Dermis microvascular lymphatic vessel endothelial cell (primary cell): ENCODE measurements around the gene CDCA7. TPM values are rescaled to one million over a fixed set of nuclear protein-coding genes. Genes with fewer than 3 reads are reported as not detected.
"Not testable (repeated sequence)": the region's sequence is repeated elsewhere in the genome, so short reads cannot be mapped to it uniquely, and the experiment has no call there.

Source experiments
- DNase-seq, 2 donors: peaks; one replicate each; pipeline versions ENCODE4 v3.0.0 to v3.0.0-alpha.2; 2010; ENCODE audit warnings: low read depth in 2 of 2
- total RNA-seq: library from RNA; depleted of rRNA; stranded (reverse); fragments of >200 nt; gene quantifications from 2 replicates; pipeline ENCODE4 v1.2.1, GENCODE V29; 2014

Gene CDCA7
- total RNA-seq, 1 donor from 2014 or later, result 6.4 TPM

GRCh38 chr2:173402405-173402974 is 47.8 kb downstream of the CDCA7 start:
- DNase-seq, result peak; percentile 70 to 79

GRCh38 chr2:173404841-173405750 is 50.4 kb downstream of the CDCA7 start:
- DNase-seq, result no peak

GRCh38 chr2:173407176-173407575 is 52.5 kb downstream of the CDCA7 start:
- DNase-seq, result no peak

GRCh38 chr2:173407646-173408045 is 53.0 kb downstream of the CDCA7 start:
- no peak for DNase-seq

GRCh38 chr2:173410579-173410978 is 55.9 kb downstream of the CDCA7 start:
- no peak for DNase-seq

- no peak for DNase-seq
Observed at GRCh38 chr2:173412628-173413027, 58.0 kb downstream of the CDCA7 start.

- DNase-seq, result peak in 1 of 2 donors; percentile 36
Observed at GRCh38 chr2:173414823-173415322, 60.2 kb downstream of the CDCA7 start.

GRCh38 chr2:173415431-173416381 is 61.0 kb downstream of the CDCA7 start:
- no peak for DNase-seq

- DNase-seq, result not testable (repeated sequence)
Observed at GRCh38 chr2:173416415-173417152, 61.9 kb downstream of the CDCA7 start.

GRCh38 chr2:173417341-173417740 is 62.7 kb downstream of the CDCA7 start:
- no peak for DNase-seq

GRCh38 chr2:173417802-173418201 is 63.1 kb downstream of the CDCA7 start:
- DNase-seq, result no peak
